ENCODE data around the gene TRIM25. TPM values are rescaled to one million over a fixed set of nuclear protein-coding genes. Genes with fewer than 3 reads are reported as not detected.

Gene TRIM25
- polyA plus RNA-seq, 1 of the 3 experiments (the other 2 are of a cell fraction) = 17.1 TPM

- 96% methylated on average over 5 of the region's 5 CpGs for WGBS (ENCODE audit: low lambda C conversion rate)
Observed at GRCh38 chr17:56866076-56866475, 47.8 kb downstream of the TRIM25 start.

GRCh38 chr17:56863974-56864373, 49.9 kb downstream of the TRIM25 start:
- H3K4me3 ChIP-seq (ENCODE audit: low read depth in 2 of 2, low read length in 1 of 2) = no peak overlapping the region
- ChIA-PET CTCF (interaction anchor here (0.6 to 2.0 kb wide), 4 partner anchors 44 to 1337 kb away, joined by 3 to 15 read pairs (median 4); no protein-coding TSS in a partner anchor), POLR2A (no interaction called here)
- TF ChIP-seq MXI1 (IDR thresholded peaks at IDR 0.05; ENCODE audit: low read depth, low read length) = no peak
- TF ChIP-seq GATA2 (CRISPR knock-in tag; IDR thresholded peaks at IDR 0.05) = no peak
- no peak for TF ChIP-seq EZH2phosphoT487 (IDR thresholded peaks at IDR 0.05; ENCODE audit: borderline replicate concordance, low read depth)
- no peak for TF ChIP-seq ELF1 (IDR thresholded peaks at IDR 0.05)
- no peak for TF ChIP-seq TCF12 (IDR thresholded peaks at IDR 0.05)
- no peak for TF ChIP-seq EP300 (IDR thresholded peaks at IDR 0.05; ENCODE audit: borderline replicate concordance in 1 of 2, low read depth in 1 of 2, low read length in 1 of 2)
- TF ChIP-seq YY1 (IDR thresholded peaks at IDR 0.05; ENCODE audit: low read depth) = no peak
- TF ChIP-seq, protein P1, sequence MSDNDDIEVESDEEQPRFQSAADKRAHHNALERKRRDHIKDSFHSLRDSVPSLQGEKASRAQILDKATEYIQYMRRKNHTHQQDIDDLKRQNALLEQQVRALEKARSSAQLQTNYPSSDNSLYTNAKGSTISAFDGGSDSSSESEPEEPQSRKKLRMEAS (IDR thresholded peaks at IDR 0.05; ENCODE audit: low read depth) = no peak
- H3F3A ChIP-seq (replicated peaks; ENCODE audit: insufficient read depth) = peaks cover 29% of the 10 kb centered on the region
- no peaks in the 10 kb centered on the region for H3K27me3 ChIP-seq (ENCODE audit: insufficient read depth)
- H3K9ac ChIP-seq = no peak overlapping the region
- 60% methylated on average over 3 of the region's 3 CpGs for WGBS (ENCODE audit: low lambda C conversion rate)
- H3K4me2 ChIP-seq = no peak overlapping the region
- no peak overlapping the region for H3K27ac ChIP-seq (ENCODE audit: low read depth in 2 of 2, low read length in 1 of 2)
- peaks cover 44 to 48% of the 10 kb centered on the region in 2 experiments for H3K36me3 ChIP-seq (replicated peaks in 1 of 2; ENCODE audit: control insufficient read depth in 1 of 2, insufficient read depth in 2 of 2, low read length in 1 of 2)
- peaks cover 0 to 5% of the 10 kb centered on the region in 2 experiments; a peak in 2 of 4 replicates for H3K4me1 ChIP-seq (ENCODE audit: control insufficient read depth in 1 of 2, insufficient read depth in 2 of 2, low read depth in 1 of 2, low read length in 1 of 2)
- H3K9me3 ChIP-seq = no peaks in the 10 kb centered on the region
- H4K20me1 ChIP-seq (ENCODE audit: insufficient read depth) = no peaks in the 10 kb centered on the region
- no peak for DNase-seq
- H2AFZ ChIP-seq (ENCODE audit: low read depth) = no peak overlapping the region
- H3K79me2 ChIP-seq (ENCODE audit: insufficient read depth) = no peaks in the 10 kb centered on the region
- no peaks in the 10 kb centered on the region for H3K9me2 ChIP-seq

More at GRCh38 chr17:56866076-56866475, 47.8 kb downstream of the TRIM25 start:
- Histone ChIP-seq H3F3A (replicated peaks; ENCODE audit: insufficient read depth) (peaks cover 29% of the 10 kb centered on the region), H3K4me2 (no peak overlapping the region), H3K9me2 (no peaks in the 10 kb centered on the region), H2AFZ (ENCODE audit: low read depth) (no peak overlapping the region), H3K27me3 (ENCODE audit: insufficient read depth) (no peaks in the 10 kb centered on the region), H3K9me3 (no peaks in the 10 kb centered on the region), H3K4me3 (ENCODE audit: low read depth in 2 of 2, low read length in 1 of 2) (no peak overlapping the region), H3K4me1 (ENCODE audit: control insufficient read depth in 1 of 2, insufficient read depth in 2 of 2, low read depth in 1 of 2, low read length in 1 of 2) (peaks cover 0 to 5% of the 10 kb centered on the region in 2 experiments; a peak in 2 of 4 replicates), H3K79me2 (ENCODE audit: insufficient read depth) (no peaks in the 10 kb centered on the region), H3K9ac (no peak overlapping the region), H3K27ac (ENCODE audit: low read depth in 2 of 2, low read length in 1 of 2) (no peak overlapping the region), H3K36me3 (replicated peaks in 1 of 2; ENCODE audit: control insufficient read depth in 1 of 2, insufficient read depth in 2 of 2, low read length in 1 of 2) (peaks cover 35 to 44% of the 10 kb centered on the region in 2 experiments), H4K20me1 (ENCODE audit: insufficient read depth) (no peaks in the 10 kb centered on the region)
- DNase-seq = no peak
- POLR2A ChIA-PET = no interaction called here
- TF ChIP-seq TAF1 (IDR thresholded peaks at IDR 0.05; ENCODE audit: borderline replicate concordance, low read depth, low read length) = no peak
- CTCF ChIA-PET = interaction anchor here (1.0 to 2.1 kb wide), 3 partner anchors 15 to 73 kb away, joined by 3 to 12 read pairs (median 7); no protein-coding TSS in a partner anchor

GRCh38 chr17:56861899-56862298, 52.0 kb downstream of the TRIM25 start:
- H3K4me2 ChIP-seq = no peak overlapping the region
- no peaks in the 10 kb centered on the region for H3K79me2 ChIP-seq (ENCODE audit: insufficient read depth)
- peaks cover 56 to 58% of the 10 kb centered on the region in 2 experiments for H3K36me3 ChIP-seq (replicated peaks in 1 of 2; ENCODE audit: control insufficient read depth in 1 of 2, insufficient read depth in 2 of 2, low read length in 1 of 2)
- ChIA-PET CTCF (interaction anchor here (0.7 to 2.9 kb wide), 3 partner anchors 26 to 43 kb away, joined by 3 to 11 read pairs (median 3); no protein-coding TSS in a partner anchor), POLR2A (no interaction called here)
- 93% methylated on average over 3 of the region's 3 CpGs for WGBS (ENCODE audit: low lambda C conversion rate)
- H3K9me2 ChIP-seq = no peaks in the 10 kb centered on the region
- H3K27ac ChIP-seq (ENCODE audit: low read depth in 2 of 2, low read length in 1 of 2) = no peak overlapping the region
- peaks cover 12% of the 10 kb centered on the region for H3F3A ChIP-seq (replicated peaks; ENCODE audit: insufficient read depth)
- TF ChIP-seq NFIC (IDR thresholded peaks at IDR 0.05; ENCODE audit: borderline replicate concordance) (no peak), FOXM1 (IDR thresholded peaks at IDR 0.05; ENCODE audit: low read depth) (no peak), JUND (IDR thresholded peaks at IDR 0.05) (no peak), GATA2 (CRISPR knock-in tag; IDR thresholded peaks at IDR 0.05) (no peak), TEAD4 (IDR thresholded peaks at IDR 0.05; ENCODE audit: borderline replicate concordance, insufficient read depth) (no peak), CHD2 (IDR thresholded peaks at IDR 0.05; ENCODE audit: low read length, partially characterized antibody) (no peak)
- no peak overlapping the region for H2AFZ ChIP-seq (ENCODE audit: low read depth)
- no peak overlapping the region for H3K9ac ChIP-seq
- no peak for DNase-seq
- H3K4me1 ChIP-seq (ENCODE audit: control insufficient read depth in 1 of 2, insufficient read depth in 2 of 2, low read depth in 1 of 2, low read length in 1 of 2) = no peaks in the 10 kb centered on the region; a peak in 1 of 4 replicates
- H3K9me3 ChIP-seq = no peaks in the 10 kb centered on the region
- no peaks in the 10 kb centered on the region for H4K20me1 ChIP-seq (ENCODE audit: insufficient read depth)
- H3K27me3 ChIP-seq (ENCODE audit: insufficient read depth) = no peaks in the 10 kb centered on the region
- H3K4me3 ChIP-seq (ENCODE audit: low read depth in 2 of 2, low read length in 1 of 2) = no peak overlapping the region
